ENCODE measurements around the gene ECSIT.

ECSIT gene

DNA sequence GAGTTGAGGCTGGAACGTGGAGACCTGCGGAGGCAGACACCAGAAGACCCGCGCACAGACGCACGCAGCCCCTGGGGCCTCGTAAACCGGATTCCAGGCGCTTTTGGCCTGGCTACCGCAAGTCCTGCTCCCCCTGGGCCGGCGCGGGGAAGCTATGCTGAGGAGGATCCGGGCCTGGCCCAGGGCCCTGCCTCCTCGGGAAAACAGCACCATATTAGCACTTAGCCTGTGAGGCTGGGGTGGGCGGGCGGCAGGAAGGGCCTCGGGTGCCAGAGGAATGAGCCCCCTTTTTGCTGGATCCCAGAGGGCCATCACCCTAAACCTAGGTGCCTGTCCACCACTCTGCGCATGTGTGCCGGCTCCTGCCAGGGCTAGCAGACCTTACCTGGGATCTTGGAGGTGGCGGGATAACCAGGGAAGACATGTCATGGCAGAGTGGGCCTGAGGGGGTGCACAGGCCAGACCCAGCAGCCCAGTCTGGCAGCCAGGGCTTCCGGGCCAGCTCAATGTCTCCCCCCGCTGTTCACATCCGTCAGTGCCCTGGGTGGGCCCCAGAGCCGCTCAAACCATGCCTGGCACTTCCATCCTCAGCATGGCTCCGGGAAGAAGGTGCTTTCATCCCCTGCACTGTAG is 22.8 kb upstream of the ECSIT start:
- in situ Hi-C loops (cut with MboI; ENCODE audit: low sequenced_read_pairs) = no loop called here

GRCh38 chr19:11550265-11550664 is 21.3 kb upstream of the ECSIT start:
- in situ Hi-C loops (cut with MboI; ENCODE audit: low sequenced_read_pairs) = no loop called here

DNA sequence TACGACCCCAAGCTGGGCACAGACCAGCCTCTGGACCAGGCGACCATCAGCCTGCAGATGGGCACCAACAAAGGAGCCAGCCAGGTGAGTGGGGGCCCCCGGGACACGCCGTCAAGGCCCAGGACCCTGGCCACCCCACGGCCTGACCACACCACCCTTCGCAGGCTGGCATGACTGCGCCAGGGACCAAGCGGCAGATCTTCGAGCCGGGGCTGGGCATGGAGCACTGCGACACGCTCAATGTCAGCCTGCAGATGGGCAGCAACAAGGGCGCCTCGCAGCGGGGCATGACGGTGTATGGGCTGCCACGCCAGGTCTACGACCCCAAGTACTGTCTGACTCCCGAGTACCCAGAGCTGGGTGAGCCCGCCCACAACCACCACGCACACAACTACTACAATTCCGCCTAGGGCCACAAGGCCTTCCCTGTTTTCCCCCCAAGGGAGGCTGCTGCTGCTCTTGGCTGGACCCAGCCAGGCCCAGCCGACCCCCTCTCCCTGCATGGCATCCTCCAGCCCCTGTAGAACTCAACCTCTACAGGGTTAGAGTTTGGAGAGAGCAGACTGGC is 20.5 kb upstream of the ECSIT start:
- in situ Hi-C loops (cut with MboI; ENCODE audit: low sequenced_read_pairs) = no loop called here

DNA sequence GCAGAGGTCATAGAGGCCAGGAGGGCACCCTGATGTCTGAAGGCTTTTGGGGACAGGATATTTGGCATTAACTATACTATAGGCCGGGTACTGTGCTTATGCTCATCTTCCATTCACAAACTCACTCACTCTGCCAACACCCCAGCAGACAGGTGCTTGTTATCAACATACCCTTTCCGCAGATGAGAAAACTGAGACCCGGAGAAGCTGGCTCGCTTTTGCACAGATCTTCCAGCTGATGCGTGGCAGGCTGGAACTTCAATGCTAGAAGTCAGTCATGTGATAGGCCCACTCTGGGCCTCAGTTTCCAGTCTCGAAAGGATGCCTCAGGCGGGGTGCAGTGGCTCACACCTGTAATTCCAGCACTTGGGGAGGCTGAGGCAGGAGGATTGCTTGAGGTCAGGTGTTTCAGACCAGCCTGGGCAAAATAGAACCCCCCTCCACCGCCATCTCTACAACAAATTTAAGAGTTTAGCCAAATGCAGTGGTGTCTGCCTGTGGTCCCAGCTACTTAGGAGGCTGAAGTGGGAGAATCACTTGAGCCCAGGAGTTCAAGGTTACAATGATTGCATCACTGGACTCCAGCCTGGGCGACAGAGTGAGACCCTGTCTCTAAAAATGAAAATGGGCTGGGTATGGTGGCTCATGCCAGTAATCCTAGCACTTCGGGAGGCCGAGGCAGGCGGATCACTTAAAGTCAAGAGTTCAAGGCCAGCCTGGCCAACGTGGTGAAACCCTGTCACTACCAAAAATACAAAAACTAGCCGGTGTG is 19.2 kb upstream of the ECSIT start:
- in situ Hi-C loops (cut with MboI; ENCODE audit: low sequenced_read_pairs) = no loop called here

DNA sequence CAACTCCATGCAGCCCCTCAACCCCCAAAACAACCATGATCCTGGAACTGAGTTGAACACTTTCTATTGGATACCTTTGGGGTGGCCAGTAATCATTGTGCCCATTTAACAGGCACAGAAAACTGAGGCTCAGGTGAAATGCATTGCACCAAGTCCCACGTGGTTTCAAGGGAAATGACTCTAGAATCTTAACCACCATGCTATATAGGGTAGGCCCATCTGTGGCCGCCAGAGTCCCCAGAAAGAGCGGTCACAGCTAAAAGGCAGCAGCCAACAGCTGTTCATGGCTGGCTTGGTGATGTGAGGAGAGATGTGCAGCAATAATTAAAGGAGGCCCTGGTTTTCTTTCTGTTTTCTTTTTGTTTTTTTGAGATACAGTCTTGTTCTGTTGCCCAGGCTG is 12.3 kb upstream of the ECSIT start:
- in situ Hi-C loops (cut with MboI; ENCODE audit: low sequenced_read_pairs) = no loop called here

GRCh38 chr19:11540645-11541044 is 11.7 kb upstream of the ECSIT start:
- in situ Hi-C loops (cut with MboI; ENCODE audit: low sequenced_read_pairs) = no loop called here

DNA sequence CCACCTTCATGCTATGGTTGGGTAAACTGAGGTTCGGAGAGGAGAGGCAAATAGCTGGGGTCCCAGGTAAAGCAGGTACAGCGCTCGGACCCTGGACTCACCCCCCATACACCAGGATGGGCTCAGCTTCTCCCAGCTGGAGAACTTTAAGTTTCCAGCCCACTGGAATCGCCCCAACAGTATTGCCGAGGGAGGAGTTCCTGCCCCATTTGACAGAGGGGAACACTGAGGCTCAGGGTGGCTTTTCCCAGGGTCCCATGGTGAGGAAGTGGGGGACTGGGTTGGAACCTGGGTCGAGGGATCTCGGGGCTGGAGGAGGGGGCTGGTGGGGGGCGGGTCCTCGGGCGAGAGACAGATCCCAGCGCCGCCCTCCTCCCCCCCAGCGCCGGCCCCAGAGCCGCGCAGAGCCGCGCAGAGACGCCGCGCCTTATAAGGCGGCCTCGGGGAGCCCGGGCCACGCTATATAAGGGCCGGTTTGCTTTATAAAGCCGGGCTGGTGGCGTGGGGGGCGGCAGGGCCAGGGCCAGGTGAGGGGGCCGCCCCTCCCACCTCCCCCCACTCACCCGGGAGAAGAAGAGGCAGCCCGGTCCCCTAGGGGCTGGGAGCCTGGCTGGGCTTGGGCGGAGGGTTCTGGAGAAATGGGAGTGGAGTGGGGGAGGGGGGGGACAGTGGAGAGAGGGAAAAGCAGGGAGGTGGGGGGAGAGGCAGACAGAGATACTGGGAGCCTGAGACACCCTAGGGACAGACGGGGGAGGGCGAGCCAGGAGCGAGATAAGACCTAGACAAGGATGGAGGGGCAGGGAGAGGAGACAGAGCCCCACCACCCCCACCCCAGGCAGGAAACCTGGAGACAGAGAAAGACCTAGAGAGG is 10.8 kb upstream of the ECSIT start:
- in situ Hi-C loops (cut with MboI; ENCODE audit: low sequenced_read_pairs) = no loop called here

DNA sequence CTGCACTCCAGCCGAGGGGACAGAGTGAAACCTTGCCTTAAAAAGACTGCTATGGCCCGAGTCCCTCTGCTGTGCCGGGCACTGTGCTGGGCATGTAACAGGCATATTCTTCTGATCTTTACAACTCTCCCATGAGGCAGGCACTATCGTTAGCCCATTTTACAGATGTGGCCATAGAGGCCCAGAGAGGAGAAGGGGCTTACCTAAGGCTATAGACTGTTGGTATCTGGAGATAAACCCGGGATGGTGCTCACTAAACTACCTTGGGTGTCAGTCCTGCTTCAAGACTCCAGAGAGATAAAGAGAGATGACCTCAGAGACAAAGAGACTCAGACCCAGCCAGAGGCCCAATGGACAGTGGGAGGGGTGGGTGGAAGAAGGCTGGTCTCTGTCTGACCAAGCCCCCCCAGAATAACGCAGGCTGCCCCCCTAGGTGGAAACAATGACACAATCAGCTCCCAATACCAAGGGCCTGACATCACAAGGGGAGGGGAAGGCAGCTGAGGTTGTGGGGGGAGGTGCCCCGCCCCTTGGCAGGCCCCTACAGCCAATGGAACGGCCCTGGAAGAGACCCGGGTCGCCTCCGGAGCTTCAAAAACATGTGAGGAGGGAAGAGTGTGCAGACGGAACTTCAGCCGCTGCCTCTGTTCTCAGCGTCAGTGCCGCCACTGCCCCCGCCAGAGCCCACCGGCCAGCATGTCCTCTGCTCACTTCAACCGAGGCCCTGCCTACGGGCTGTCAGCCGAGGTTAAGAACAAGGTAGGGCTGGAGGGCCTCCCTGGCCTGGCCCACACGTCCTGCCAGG is 9.5 kb upstream of the ECSIT start, which contains the start of gene CNN1:
Gene CNN1 (plus strand): TSS at position 620 of the 805 bp plus-strand sequence. CDS start 77 bp downstream, at position 697.
- in situ Hi-C loops (cut with MboI; ENCODE audit: low sequenced_read_pairs) = no loop called here

DNA sequence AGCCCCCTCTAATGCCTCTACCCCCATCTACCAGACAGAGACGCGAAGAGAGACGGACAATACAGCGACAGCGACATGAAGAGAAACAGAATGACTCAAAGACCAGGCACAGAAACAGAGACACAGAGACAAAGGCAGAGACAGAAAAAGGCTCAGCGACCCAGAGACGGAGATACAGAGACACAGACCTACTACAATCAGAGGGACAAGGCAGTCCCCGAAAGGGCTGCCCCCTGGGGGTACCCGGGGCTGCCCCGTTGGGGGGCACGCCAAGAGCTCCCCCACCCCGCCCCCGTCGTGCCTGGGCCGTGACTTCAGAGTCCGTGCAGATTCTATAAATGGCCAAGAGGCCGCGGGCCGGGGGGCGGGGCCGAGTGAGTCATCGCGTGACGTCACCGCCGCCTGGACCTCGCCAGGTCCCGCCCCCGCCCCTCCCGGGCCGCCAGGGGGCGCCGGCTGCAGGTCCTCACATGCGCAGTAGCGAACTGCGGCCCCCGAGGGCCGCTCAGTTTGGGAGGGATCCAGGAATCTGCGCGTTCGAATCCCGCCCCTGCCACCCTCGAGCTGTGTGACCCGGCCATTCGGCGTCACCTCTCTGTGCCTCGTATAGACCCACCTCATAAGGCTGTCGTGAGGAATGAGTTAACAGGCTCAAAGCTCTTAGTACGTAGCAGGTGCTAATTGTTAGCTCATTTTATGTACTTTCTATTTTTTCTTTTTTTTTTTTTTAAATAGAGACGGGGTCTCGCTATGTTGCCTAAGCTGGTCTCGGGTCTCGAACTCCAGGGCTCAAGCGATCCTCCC is 7.1 kb upstream of the ECSIT start:
- in situ Hi-C loops (cut with MboI; ENCODE audit: low sequenced_read_pairs) = no loop called here

DNA sequence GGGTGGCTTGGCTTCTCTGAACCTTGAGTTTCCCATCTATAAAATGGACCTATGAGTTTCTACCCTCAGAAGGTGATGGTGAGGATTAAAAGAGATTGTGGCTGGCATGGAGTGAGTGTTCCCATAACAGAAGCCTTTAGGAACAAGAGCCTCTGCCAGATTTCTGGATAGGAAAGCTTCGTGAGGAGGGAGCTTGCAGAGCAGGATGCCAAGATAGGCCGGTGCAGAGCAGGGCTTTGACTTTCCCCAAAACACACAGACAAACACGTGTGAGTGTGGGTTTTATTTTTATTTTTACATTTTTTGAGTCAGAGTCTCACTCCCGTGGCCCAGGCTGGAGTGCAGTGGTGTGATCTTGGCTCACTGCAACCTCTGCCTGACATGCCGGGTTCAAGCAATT is 6.0 kb upstream of the ECSIT start:
- in situ Hi-C loops (cut with MboI; ENCODE audit: low sequenced_read_pairs) = no loop called here

GRCh38 chr19:11534538-11534937 is 5.6 kb upstream of the ECSIT start:
- in situ Hi-C loops (cut with MboI; ENCODE audit: low sequenced_read_pairs) = no loop called here

GRCh38 chr19:11530432-11530831 is 1.5 kb upstream of the ECSIT start:
- in situ Hi-C loops (cut with MboI; ENCODE audit: low sequenced_read_pairs) = no loop called here

GRCh38 chr19:11519138-11519537 is 9.8 kb downstream of the ECSIT start:
- in situ Hi-C loops (cut with MboI; ENCODE audit: low sequenced_read_pairs) = no loop called here

GRCh38 chr19:11513946-11514345 is 15.0 kb downstream of the ECSIT start:
- in situ Hi-C loops (cut with MboI; ENCODE audit: low sequenced_read_pairs) = no loop called here

DNA sequence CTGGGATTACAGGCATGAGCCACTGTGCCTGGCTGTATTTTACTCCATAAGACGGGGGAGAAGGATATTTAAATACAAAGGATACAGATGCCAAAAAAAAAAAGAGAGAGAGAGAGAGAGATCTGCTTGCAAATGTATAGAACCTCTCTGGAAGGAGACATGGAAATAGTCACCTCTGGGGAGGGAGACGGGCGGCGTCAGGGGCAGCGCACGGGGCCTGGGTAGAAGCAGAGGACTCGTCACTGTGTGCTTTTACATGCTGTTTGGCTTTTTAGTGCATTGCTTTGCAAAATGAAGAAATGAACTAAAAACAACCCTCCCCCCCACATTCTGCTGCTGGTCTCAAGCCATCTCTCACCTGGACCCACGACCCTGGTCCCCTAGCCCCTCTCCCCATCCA is 18.5 kb downstream of the ECSIT start:
- in situ Hi-C loops (cut with MboI; ENCODE audit: low sequenced_read_pairs) = no loop called here

GRCh38 chr19:11507370-11508078 is 21.4 kb downstream of the ECSIT start:
- in situ Hi-C loops (cut with MboI; ENCODE audit: low sequenced_read_pairs) = no loop called here

- in situ Hi-C loops (cut with MboI; ENCODE audit: low sequenced_read_pairs) = no loop called here
These were observed 22.0 kb downstream of the ECSIT start for GRCh38 chr19:11506967-11507366.

DNA sequence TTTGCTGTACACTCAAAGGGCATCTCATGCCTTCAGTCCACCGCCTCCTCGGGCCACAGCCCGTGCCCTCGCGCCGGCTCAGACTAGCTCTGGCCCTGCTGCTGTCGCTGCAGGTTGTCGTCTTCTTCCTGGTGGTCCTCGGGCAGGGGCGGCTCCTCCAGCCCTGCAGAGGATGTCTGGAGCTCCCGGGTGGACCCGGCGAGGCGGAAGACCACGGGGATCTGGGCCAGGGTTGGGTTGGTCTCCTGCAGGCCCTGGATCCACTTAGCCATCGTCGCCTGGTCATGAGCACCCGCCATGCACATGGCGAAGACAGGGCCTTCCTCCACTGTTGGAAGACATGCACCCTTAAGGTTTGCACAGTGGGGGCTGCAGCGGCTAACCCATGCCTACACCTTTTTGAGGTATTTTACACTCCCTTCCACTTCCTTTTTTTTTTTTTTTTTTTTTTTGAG is 22.8 kb downstream of the ECSIT start:
- in situ Hi-C loops (cut with MboI; ENCODE audit: low sequenced_read_pairs) = no loop called here

All from HL-60/S4 (cell line).